Muscle layer of colon (tissue), 2 donors: ENCODE measurements around the gene POU3F3.

ENCODE experiments used
- H3K27ac ChIP-seq: one replicate; pipeline ENCODE4 v1.7.0; 2013; ENCODE audit warnings: low read depth, mild to moderate bottlenecking, low read length, moderate library complexity
- H3K27me3 ChIP-seq, 2 donors: one replicate each; pipeline ENCODE4 v1.7.0; 2013; ENCODE audit warnings: low read length in 2 of 2, mild to moderate bottlenecking in 2 of 2; ENCODE audit not compliant: insufficient read depth in 2 of 2, control insufficient read depth in 1 of 2
- H3K36me3 ChIP-seq: one replicate; pipeline ENCODE4 v1.7.0; 2013; ENCODE audit warnings: mild to moderate bottlenecking, low read length; ENCODE audit not compliant: insufficient read depth
- H3K4me1 ChIP-seq: one replicate; pipeline ENCODE4 v1.7.0; 2013; ENCODE audit warnings: mild to moderate bottlenecking, low read length; ENCODE audit not compliant: insufficient read depth
- H3K4me3 ChIP-seq, 2 donors: one replicate each; pipeline ENCODE4 v1.7.0; 2013; ENCODE audit warnings: low read length in 2 of 2, low read depth in 1 of 2, mild to moderate bottlenecking in 1 of 2, moderate library complexity in 1 of 2
- H3K9ac ChIP-seq: one replicate; pipeline ENCODE4 v1.7.0; 2013; ENCODE audit warnings: low read length
- H3K9me3 ChIP-seq: one replicate; pipeline ENCODE4 v1.7.0; 2013; ENCODE audit warnings: mild to moderate bottlenecking, low read length
- donor health status: abdominal sarcoma.
- donor health status: Adenocarcinoma of cecum.

POU3F3 gene

GRCh38 chr2:104864280-104865095, 10.6 kb downstream of the POU3F3 start:
- H3K4me1 ChIP-seq = peaks cover 8% of the 10 kb centered on the region
- H3K36me3 ChIP-seq = no peaks in the 10 kb centered on the region
- no peak overlapping the region for H3K27ac ChIP-seq
- H3K4me3 ChIP-seq = no peak overlapping the region
- H3K9me3 ChIP-seq = peaks cover 3% of the 10 kb centered on the region
- H3K9ac ChIP-seq = no peak overlapping the region
- peaks cover 67 to 97% of the 10 kb centered on the region in 2 donors for H3K27me3 ChIP-seq

GRCh38 chr2:104865096-104865470, 11.2 kb downstream of the POU3F3 start:
- H3K27ac ChIP-seq = no peak overlapping the region
- H3K9me3 ChIP-seq = peaks cover 3% of the 10 kb centered on the region
- no peak overlapping the region for H3K4me3 ChIP-seq
- peaks cover 8% of the 10 kb centered on the region for H3K4me1 ChIP-seq
- no peaks in the 10 kb centered on the region for H3K36me3 ChIP-seq
- H3K27me3 ChIP-seq = peaks cover 62 to 97% of the 10 kb centered on the region in 2 donors
- no peak overlapping the region for H3K9ac ChIP-seq

- H3K27me3 ChIP-seq = peaks cover 58 to 98% of the 10 kb centered on the region in 2 donors
- H3K27ac ChIP-seq = no peak overlapping the region
- no peak overlapping the region for H3K4me3 ChIP-seq
- no peak overlapping the region for H3K9ac ChIP-seq
- H3K4me1 ChIP-seq = peaks cover 8% of the 10 kb centered on the region
- no peaks in the 10 kb centered on the region for H3K36me3 ChIP-seq
- peaks cover 1% of the 10 kb centered on the region for H3K9me3 ChIP-seq
These were observed 12.4 kb downstream of the POU3F3 start for GRCh38 chr2:104866122-104866864.

GRCh38 chr2:104866883-104867812, 13.2 kb downstream of the POU3F3 start:
- Histone ChIP-seq H3K4me3 (no peak overlapping the region), H3K27ac (no peak overlapping the region), H3K4me1 (peaks cover 1% of the 10 kb centered on the region), H3K9me3 (no peaks in the 10 kb centered on the region), H3K27me3 (peaks cover 58 to 98% of the 10 kb centered on the region in 2 donors), H3K9ac (no peak overlapping the region), H3K36me3 (no peaks in the 10 kb centered on the region)

- Histone ChIP-seq H3K36me3 (no peaks in the 10 kb centered on the region), H3K4me1 (peaks cover 3% of the 10 kb centered on the region), H3K27ac (no peak overlapping the region), H3K9me3 (no peaks in the 10 kb centered on the region), H3K4me3 (no peak overlapping the region), H3K27me3 (peaks cover 54 to 99% of the 10 kb centered on the region in 2 donors), H3K9ac (no peak overlapping the region)
These were observed 14.0 kb downstream of the POU3F3 start for GRCh38 chr2:104867813-104868504.

- no peaks in the 10 kb centered on the region for H3K36me3 ChIP-seq
- H3K9me3 ChIP-seq = no peaks in the 10 kb centered on the region
- peaks cover 4% of the 10 kb centered on the region for H3K4me1 ChIP-seq
- H3K27ac ChIP-seq = no peak overlapping the region
- no peak overlapping the region for H3K4me3 ChIP-seq
- no peak overlapping the region for H3K9ac ChIP-seq
- H3K27me3 ChIP-seq = peaks cover 49 to 97% of the 10 kb centered on the region in 2 donors
These were observed 14.6 kb downstream of the POU3F3 start for GRCh38 chr2:104868505-104868866.

- Histone ChIP-seq H3K9me3 (no peaks in the 10 kb centered on the region), H3K9ac (no peak overlapping the region), H3K4me1 (peaks cover 4% of the 10 kb centered on the region), H3K4me3 (no peak overlapping the region), H3K27me3 (peaks cover 31 to 78% of the 10 kb centered on the region in 2 donors), H3K36me3 (no peaks in the 10 kb centered on the region), H3K27ac (no peak overlapping the region)
These were observed 16.4 kb downstream of the POU3F3 start for GRCh38 chr2:104870100-104870975.

GRCh38 chr2:104871649-104871971, 17.7 kb downstream of the POU3F3 start:
- Histone ChIP-seq H3K9ac (no peak overlapping the region), H3K36me3 (no peaks in the 10 kb centered on the region), H3K9me3 (no peaks in the 10 kb centered on the region), H3K4me1 (peaks cover 11% of the 10 kb centered on the region), H3K27ac (no peak overlapping the region), H3K27me3 (peaks cover 18 to 66% of the 10 kb centered on the region in 2 donors), H3K4me3 (no peak overlapping the region)

- peaks cover 13 to 62% of the 10 kb centered on the region in 2 donors for H3K27me3 ChIP-seq
These were observed 18.3 kb downstream of the POU3F3 start for GRCh38 chr2:104871972-104872865.

More at GRCh38 chr2:104871972-104872865, 18.3 kb downstream of the POU3F3 start:
- H3K9ac ChIP-seq = no peak overlapping the region
- peaks cover 17% of the 10 kb centered on the region for H3K4me1 ChIP-seq
- H3K4me3 ChIP-seq = peak overlapping the region in 1 of 2 donors; percentile 50
- H3K27ac ChIP-seq = no peak overlapping the region
- H3K9me3 ChIP-seq = no peaks in the 10 kb centered on the region
- H3K36me3 ChIP-seq = no peaks in the 10 kb centered on the region
